Measurements from ENCODE around the gene PTOV1.
A peak's percentile ranks its signal among the peaks of the same experiment; 100 is the strongest.
"Not testable (repeated sequence)": the region's sequence is repeated elsewhere in the genome, so short reads cannot be mapped to it uniquely, and the experiment has no call there.

Gene PTOV1

DNA sequence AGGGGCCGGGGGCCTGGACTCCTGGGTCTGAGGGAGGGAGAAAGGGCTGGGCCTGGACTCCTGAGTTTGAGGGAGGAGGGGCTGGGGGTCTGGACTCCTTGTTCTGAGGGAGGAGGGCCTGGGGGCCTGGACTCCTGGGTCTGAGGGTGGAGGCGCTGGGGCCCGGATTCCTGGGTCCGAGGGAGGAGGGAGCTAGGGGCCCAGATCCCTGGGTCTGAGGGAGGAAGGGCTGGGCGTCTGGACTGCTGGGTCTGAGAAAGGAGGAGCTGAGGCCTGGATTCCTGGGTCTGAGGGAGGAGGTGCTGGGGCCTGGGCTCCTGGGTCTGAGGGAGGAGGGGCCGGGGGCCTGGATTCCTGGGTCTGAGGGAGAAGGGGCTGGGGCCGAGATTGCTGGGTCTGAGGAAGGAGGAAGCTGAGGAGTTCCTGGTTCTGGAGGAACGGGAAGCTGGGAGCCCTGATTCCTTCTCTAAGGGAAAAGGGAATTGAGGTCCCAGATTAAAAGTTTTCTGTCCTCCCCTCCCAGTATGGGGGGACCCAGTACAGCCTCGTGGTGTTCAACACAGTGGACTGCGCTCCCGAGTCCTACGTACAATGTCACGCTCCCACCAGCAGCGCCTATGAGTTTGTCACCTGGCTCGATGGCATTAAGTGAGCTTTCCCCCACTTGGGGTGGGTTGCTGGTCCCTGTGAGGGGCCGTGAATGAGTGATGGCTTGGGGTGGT, 32.1 kb upstream of the PTOV1 start:
- Histone ChIP-seq H3K36me3 (ENCODE audit: control insufficient read depth, low read length) (peaks cover 43% of the 10 kb centered on the region), H3K9me2 (replicated peaks; ENCODE audit: control insufficient read depth, low read length) (no peaks in the 10 kb centered on the region), H4K20me1 (ENCODE audit: control insufficient read depth, insufficient read depth, low read depth, low read length) (no peaks in the 10 kb centered on the region), H3K27me3 (ENCODE audit: control insufficient read depth, low read length) (no peaks in the 10 kb centered on the region), H3K4me2 (ENCODE audit: low read length) (peak overlapping the region; percentile 80), H3K9me3 (ENCODE audit: control insufficient read depth, insufficient read depth, low read length) (no peaks in the 10 kb centered on the region), H3K4me1 (ENCODE audit: control insufficient read depth, low read length) (peaks cover 61% of the 10 kb centered on the region), H3F3A (ENCODE audit: control insufficient read depth, insufficient read depth) (peaks cover 14% of the 10 kb centered on the region), H3K79me2 (ENCODE audit: control insufficient read depth, low read length) (peaks cover 50% of the 10 kb centered on the region), H3K27ac (ENCODE audit: low read depth, low read length) (peak overlapping the region; percentile 75), H3K4me3 (ENCODE audit: low read length) (peak overlapping the region; percentile 98)
- TF ChIP-seq EZH2phosphoT487 (IDR thresholded peaks at IDR 0.05; ENCODE audit: borderline replicate concordance, low read length), result no peak
- TF ChIP-seq, protein P1, sequence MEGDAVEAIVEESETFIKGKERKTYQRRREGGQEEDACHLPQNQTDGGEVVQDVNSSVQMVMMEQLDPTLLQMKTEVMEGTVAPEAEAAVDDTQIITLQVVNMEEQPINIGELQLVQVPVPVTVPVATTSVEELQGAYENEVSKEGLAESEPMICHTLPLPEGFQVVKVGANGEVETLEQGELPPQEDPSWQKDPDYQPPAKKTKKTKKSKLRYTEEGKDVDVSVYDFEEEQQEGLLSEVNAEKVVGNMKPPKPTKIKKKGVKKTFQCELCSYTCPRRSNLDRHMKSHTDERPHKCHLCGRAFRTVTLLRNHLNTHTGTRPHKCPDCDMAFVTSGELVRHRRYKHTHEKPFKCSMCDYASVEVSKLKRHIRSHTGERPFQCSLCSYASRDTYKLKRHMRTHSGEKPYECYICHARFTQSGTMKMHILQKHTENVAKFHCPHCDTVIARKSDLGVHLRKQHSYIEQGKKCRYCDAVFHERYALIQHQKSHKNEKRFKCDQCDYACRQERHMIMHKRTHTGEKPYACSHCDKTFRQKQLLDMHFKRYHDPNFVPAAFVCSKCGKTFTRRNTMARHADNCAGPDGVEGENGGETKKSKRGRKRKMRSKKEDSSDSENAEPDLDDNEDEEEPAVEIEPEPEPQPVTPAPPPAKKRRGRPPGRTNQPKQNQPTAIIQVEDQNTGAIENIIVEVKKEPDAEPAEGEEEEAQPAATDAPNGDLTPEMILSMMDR (IDR thresholded peaks at IDR 0.05; ENCODE audit: low read depth, low read length, poor library complexity, severe bottlenecking), result no peak

DNA sequence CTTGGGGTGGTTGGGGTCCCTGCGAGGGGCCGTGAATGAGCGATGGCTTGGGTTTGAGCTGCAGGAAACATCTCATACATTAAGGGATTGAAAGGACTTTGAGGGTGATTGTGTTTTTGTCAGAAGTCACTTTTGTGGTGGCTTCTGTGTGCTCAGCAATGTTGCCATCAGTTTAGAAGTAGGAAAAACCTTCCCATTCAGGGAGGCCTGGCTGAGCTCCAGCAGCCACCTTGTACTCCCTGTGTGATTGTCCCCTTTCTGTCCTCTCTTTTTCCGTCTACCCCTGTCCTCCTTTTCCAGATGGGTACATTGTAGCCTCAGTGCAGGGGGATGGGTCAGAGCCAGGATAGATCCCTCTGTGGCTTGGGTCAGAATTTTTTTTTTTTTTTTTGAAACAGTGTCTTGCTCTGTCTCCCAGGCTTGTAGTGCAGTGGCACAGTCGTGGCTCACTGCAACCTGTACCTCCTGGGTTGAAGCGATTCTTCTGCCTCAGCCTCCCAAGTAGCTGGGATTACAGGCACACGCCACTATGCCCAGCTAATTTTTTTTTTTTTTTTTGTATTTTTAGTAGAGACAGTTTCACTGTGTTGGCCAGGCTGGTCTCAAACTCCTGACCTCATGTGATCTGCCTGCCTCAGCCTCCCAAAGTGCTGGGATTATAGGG, 31.4 kb upstream of the PTOV1 start:
- Histone ChIP-seq H3K4me2 (ENCODE audit: low read length) (peak overlapping the region; percentile 80), H3K4me3 (ENCODE audit: low read length) (peak overlapping the region; percentile 98), H3F3A (ENCODE audit: control insufficient read depth, insufficient read depth) (peaks cover 13% of the 10 kb centered on the region), H3K79me2 (ENCODE audit: control insufficient read depth, low read length) (peaks cover 58% of the 10 kb centered on the region), H3K27ac (ENCODE audit: low read depth, low read length) (peak overlapping the region; percentile 75), H3K36me3 (ENCODE audit: control insufficient read depth, low read length) (peaks cover 51% of the 10 kb centered on the region), H3K4me1 (ENCODE audit: control insufficient read depth, low read length) (peaks cover 61% of the 10 kb centered on the region)
- not testable (repeated sequence) for H3K27me3 ChIP-seq (ENCODE audit: control insufficient read depth, low read length); H3K9me3 ChIP-seq (ENCODE audit: control insufficient read depth, insufficient read depth, low read length); H4K20me1 ChIP-seq (ENCODE audit: control insufficient read depth, insufficient read depth, low read depth, low read length); H3K9me2 ChIP-seq (replicated peaks; ENCODE audit: control insufficient read depth, low read length)

DNA sequence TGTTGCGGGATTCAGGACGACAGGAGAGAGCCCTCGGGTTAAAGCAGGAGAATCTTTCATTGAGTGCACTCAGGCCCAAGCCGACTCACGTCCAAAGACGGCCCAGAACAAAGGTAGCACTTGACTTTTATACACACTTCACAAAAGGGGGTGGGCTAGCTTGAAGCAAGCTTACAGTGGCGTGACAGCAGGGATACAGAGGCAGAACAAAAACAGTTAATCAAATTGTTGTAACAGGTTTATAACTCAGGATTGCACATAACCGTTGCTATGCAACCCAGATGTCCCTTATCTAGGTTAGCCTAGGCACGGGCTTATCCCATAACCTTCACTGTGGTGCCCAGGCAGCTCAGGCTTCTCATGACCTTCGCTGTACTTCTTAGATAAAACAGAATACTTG, 30.8 kb upstream of the PTOV1 start:
- H3K27me3 ChIP-seq (ENCODE audit: control insufficient read depth, low read length), result no peaks in the 10 kb centered on the region
- no peaks in the 10 kb centered on the region for H3K9me3 ChIP-seq (ENCODE audit: control insufficient read depth, insufficient read depth, low read length)
- H3K4me1 ChIP-seq (ENCODE audit: control insufficient read depth, low read length), result peaks cover 66% of the 10 kb centered on the region
- H4K20me1 ChIP-seq (ENCODE audit: control insufficient read depth, insufficient read depth, low read depth, low read length), result no peaks in the 10 kb centered on the region
- H3K4me2 ChIP-seq (ENCODE audit: low read length), result peak overlapping the region; percentile 80
- H3F3A ChIP-seq (ENCODE audit: control insufficient read depth, insufficient read depth), result peaks cover 11% of the 10 kb centered on the region
- peak overlapping the region; percentile 75 for H3K27ac ChIP-seq (ENCODE audit: low read depth, low read length)
- H3K4me3 ChIP-seq (ENCODE audit: low read length), result peak overlapping the region; percentile 16; the same call in 1 of the 2 replicates
- peaks cover 63% of the 10 kb centered on the region for H3K79me2 ChIP-seq (ENCODE audit: control insufficient read depth, low read length)
- peaks cover 56% of the 10 kb centered on the region for H3K36me3 ChIP-seq (ENCODE audit: control insufficient read depth, low read length)
- H3K9me2 ChIP-seq (replicated peaks; ENCODE audit: control insufficient read depth, low read length), result no peaks in the 10 kb centered on the region
- TF ChIP-seq EZH2phosphoT487 (IDR thresholded peaks at IDR 0.05; ENCODE audit: borderline replicate concordance, low read length), result no peak
- TF ChIP-seq, protein P1 (IDR thresholded peaks at IDR 0.05; ENCODE audit: low read depth, low read length, poor library complexity, severe bottlenecking), result no peak

DNA sequence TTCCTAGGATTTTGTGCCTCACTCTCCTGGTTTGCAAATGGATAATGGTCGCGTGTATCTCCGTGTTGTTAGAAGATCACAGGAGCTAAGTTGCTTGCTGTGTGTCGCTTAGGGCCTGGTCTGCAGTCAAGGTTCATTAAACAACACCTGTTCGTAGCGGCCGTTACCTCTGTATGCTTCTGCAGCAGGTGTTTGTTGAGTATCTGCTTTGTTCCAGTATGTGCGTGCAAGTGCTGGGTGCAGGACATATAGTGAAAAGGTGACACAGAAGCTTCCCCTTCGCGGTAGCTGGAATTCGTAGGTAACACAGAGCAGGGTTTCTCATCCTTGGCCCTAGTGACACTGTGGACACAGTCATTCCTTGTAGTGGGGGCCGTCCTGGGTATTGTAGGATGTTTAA, 27.5 kb upstream of the PTOV1 start:
- H3K4me1 ChIP-seq (ENCODE audit: control insufficient read depth, low read length), result peaks cover 65% of the 10 kb centered on the region
- H3K36me3 ChIP-seq (ENCODE audit: control insufficient read depth, low read length), result peaks cover 78% of the 10 kb centered on the region

More for the DNA sequence above, 27.5 kb upstream of the PTOV1 start:
- no peaks in the 10 kb centered on the region for H3K9me3 ChIP-seq (ENCODE audit: control insufficient read depth, insufficient read depth, low read length)
- H3K4me2 ChIP-seq (ENCODE audit: low read length), result peak overlapping the region; percentile 90
- no peaks in the 10 kb centered on the region for H4K20me1 ChIP-seq (ENCODE audit: control insufficient read depth, insufficient read depth, low read depth, low read length)
- H3K9me2 ChIP-seq (replicated peaks; ENCODE audit: control insufficient read depth, low read length), result no peaks in the 10 kb centered on the region
- no peak for TF ChIP-seq EZH2phosphoT487 (IDR thresholded peaks at IDR 0.05; ENCODE audit: borderline replicate concordance, low read length)
- TF ChIP-seq, protein P1 (IDR thresholded peaks at IDR 0.05; ENCODE audit: low read depth, low read length, poor library complexity, severe bottlenecking), result no peak
- peak overlapping the region; percentile 66 for H3K4me3 ChIP-seq (ENCODE audit: low read length)
- H3K79me2 ChIP-seq (ENCODE audit: control insufficient read depth, low read length), result peaks cover 89% of the 10 kb centered on the region
- peak overlapping the region; percentile 94 for H3K27ac ChIP-seq (ENCODE audit: low read depth, low read length)
- H3K27me3 ChIP-seq (ENCODE audit: control insufficient read depth, low read length), result no peaks in the 10 kb centered on the region
- peaks cover 5% of the 10 kb centered on the region for H3F3A ChIP-seq (ENCODE audit: control insufficient read depth, insufficient read depth)

Data from DOHH2 (cell line).